CD4-positive, alpha-beta T cell (primary cell): ENCODE measurements around the gene AGBL1. TPM values are rescaled to one million over a fixed set of nuclear protein-coding genes. Genes with fewer than 3 reads are reported as not detected.

Experiments used
- ATAC-seq: fragments of 200-7000 bp; cut with Tn5 transposase; one replicate; pipeline ENCODE4 v1.10.0; 2022; ENCODE audit warnings: mild to moderate bottlenecking; ENCODE audit not compliant: poor library complexity
- CTCF ChIA-PET: fragments of 350-600 bp; sonication (Branson Sonifier 250); formaldehyde crosslinking; loops from one replicate; lab custom pipeline; 2021; ENCODE audit warnings: antibody characterized with exemption, inconsistent platforms; lab: Charles Lee
- POLR2A ChIA-PET: fragments of 350-600 bp; sonication (Branson Sonifier 250); formaldehyde crosslinking; loops from one replicate; lab custom pipeline; 2021; ENCODE audit warnings: antibody characterized with exemption, inconsistent platforms; lab: Charles Lee
- DNase-seq, 14 experiments: peaks; one replicate each; pipeline ENCODE4 v3.0.0-alpha.2; 2013 to 2020; ENCODE audit warnings: mixed read lengths in 2 of 14
- H3K27ac ChIP-seq, 2 donors: one replicate each; pipeline versions ENCODE4 v1.5.1 to v1.7.0; 2013; ENCODE audit warnings: low read length in 2 of 2, low read depth in 1 of 2, mild to moderate bottlenecking in 1 of 2
- H3K27me3 ChIP-seq, 2 experiments: 1 replicate in 1 of 2; 2 replicates in 1 of 2; pipeline versions ENCODE4 v1.6.1 to v1.7.0; 2013; ENCODE audit warnings: low read length in 2 of 2, control low read depth in 1 of 2, mild to moderate bottlenecking in 1 of 2, moderate library complexity in 1 of 2; ENCODE audit not compliant: insufficient read depth in 2 of 2, control insufficient read depth in 1 of 2
- H3K36me3 ChIP-seq: one replicate; pipeline ENCODE4 v1.6.1; 2013; ENCODE audit warnings: low read length, control low read depth; ENCODE audit not compliant: insufficient read depth
- H3K4me1 ChIP-seq: one replicate; pipeline ENCODE4 v1.6.1; 2013; ENCODE audit warnings: low read length, control low read depth; ENCODE audit not compliant: insufficient read depth
- H3K4me3 ChIP-seq: one replicate; pipeline ENCODE4 v1.5.1; 2013; ENCODE audit warnings: mild to moderate bottlenecking, low read length, moderate library complexity
- H3K9me3 ChIP-seq, 2 experiments: 1 replicate in 1 of 2; 2 replicates in 1 of 2; pipeline versions ENCODE4 v1.6.1 to v1.7.0; 2013; ENCODE audit warnings: low read length in 2 of 2, mild to moderate bottlenecking in 2 of 2, control low read depth in 1 of 2, moderate library complexity in 1 of 2; ENCODE audit not compliant: control insufficient read depth in 1 of 2, insufficient read depth in 1 of 2
- H3K27ac Mint-ChIP-seq: one replicate; pipeline ENCODE4 v1.8.0; 2020; ENCODE audit warnings: mixed read lengths
- H3K27me3 Mint-ChIP-seq: one replicate; pipeline ENCODE4 v1.8.0; 2021; ENCODE audit warnings: mixed read lengths
- H3K36me3 Mint-ChIP-seq: one replicate; pipeline ENCODE4 v1.8.0; 2021; ENCODE audit warnings: low read depth, mixed read lengths
- H3K4me1 Mint-ChIP-seq: one replicate; pipeline ENCODE4 v1.8.0; 2021; ENCODE audit warnings: low read depth, mixed read lengths
- H3K4me3 Mint-ChIP-seq: one replicate; pipeline ENCODE4 v1.8.0; 2020; ENCODE audit warnings: mild to moderate bottlenecking, mixed read lengths
- H3K9me3 Mint-ChIP-seq: one replicate; pipeline ENCODE4 v1.8.0; 2020; ENCODE audit warnings: mixed read lengths
- intact Hi-C, 2 experiments: fragments of 100-400 bp; cut with DNase I in 1 of 2; cut with micrococcal nuclease in 1 of 2; formaldehyde crosslinking; loops; one replicate each; pipeline versions ENCODE4 v1.15.1 to v1.9.0; 2023 to 2025; cut with DNase I, micrococcal nuclease
- total RNA-seq, 174 experiments: library from RNA in 2 of 174; stranded (reverse) in 2 of 174; gene quantifications; one replicate each; pipeline ENCODE4 v1.2.3 and lab custom pipeline; 2021 to 2026
- TF ChIP-seq, protein P1 (sequence below): fragments of 200-600 bp; IDR thresholded peaks from one replicate; pipeline ENCODE4 v1.8.0; 2022; ENCODE audit warnings: antibody characterized with exemption, mild to moderate bottlenecking

AGBL1 gene
- total RNA-seq, 2 experiments from 2014 or later = not detected

DNA sequence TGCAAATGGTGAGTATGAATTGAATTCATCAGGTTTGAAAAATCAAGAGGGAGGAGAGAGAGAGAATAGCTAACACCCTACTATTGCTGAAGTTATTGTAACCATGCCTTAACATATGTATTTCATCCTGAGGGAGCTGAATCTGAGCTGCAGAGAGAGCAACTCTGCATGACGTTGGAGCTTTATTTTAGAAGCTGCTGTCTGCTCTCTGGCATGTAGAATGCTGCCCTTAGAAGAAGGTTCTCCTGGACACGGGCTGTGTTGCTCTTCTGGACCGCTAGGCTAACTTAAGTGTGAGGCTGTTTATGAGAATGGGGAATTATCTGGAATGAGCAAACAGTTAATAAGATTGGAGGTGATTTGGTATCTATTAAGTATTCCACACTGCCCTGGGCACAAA is 814.6 kb downstream of the AGBL1 start:
- DNase-seq = no peak
- peaks cover 13% of the 10 kb centered on the region for H3K27me3 Mint-ChIP-seq
- intact Hi-C loops = no loop called here
- H3K36me3 Mint-ChIP-seq = no peaks in the 10 kb centered on the region
- ChIA-PET POLR2A (no interaction called here), CTCF (no interaction called here)
- Histone ChIP-seq H3K27ac (no peak overlapping the region), H3K4me1 (no peaks in the 10 kb centered on the region), H3K27me3 (peaks cover 0 to 3% of the 10 kb centered on the region in 2 experiments), H3K36me3 (no peaks in the 10 kb centered on the region), H3K9me3 (no peaks in the 10 kb centered on the region), H3K4me3 (no peak overlapping the region)
- peaks cover 8% of the 10 kb centered on the region for H3K9me3 Mint-ChIP-seq
- ATAC-seq = no peak
- TF ChIP-seq, protein P1, sequence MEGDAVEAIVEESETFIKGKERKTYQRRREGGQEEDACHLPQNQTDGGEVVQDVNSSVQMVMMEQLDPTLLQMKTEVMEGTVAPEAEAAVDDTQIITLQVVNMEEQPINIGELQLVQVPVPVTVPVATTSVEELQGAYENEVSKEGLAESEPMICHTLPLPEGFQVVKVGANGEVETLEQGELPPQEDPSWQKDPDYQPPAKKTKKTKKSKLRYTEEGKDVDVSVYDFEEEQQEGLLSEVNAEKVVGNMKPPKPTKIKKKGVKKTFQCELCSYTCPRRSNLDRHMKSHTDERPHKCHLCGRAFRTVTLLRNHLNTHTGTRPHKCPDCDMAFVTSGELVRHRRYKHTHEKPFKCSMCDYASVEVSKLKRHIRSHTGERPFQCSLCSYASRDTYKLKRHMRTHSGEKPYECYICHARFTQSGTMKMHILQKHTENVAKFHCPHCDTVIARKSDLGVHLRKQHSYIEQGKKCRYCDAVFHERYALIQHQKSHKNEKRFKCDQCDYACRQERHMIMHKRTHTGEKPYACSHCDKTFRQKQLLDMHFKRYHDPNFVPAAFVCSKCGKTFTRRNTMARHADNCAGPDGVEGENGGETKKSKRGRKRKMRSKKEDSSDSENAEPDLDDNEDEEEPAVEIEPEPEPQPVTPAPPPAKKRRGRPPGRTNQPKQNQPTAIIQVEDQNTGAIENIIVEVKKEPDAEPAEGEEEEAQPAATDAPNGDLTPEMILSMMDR = no peak
- no peaks in the 10 kb centered on the region for H3K4me1 Mint-ChIP-seq
- H3K4me3 Mint-ChIP-seq = no peak overlapping the region
- H3K27ac Mint-ChIP-seq = no peak overlapping the region

GRCh38 chr15:86903642-86904421 is 824.2 kb downstream of the AGBL1 start:
- H3K27me3 Mint-ChIP-seq = peaks cover 28% of the 10 kb centered on the region
- no peak for ATAC-seq
- H3K27ac ChIP-seq = no peak overlapping the region
- no peak overlapping the region for H3K4me3 ChIP-seq
- H3K27me3 ChIP-seq = peaks cover 0 to 9% of the 10 kb centered on the region in 2 experiments
- no peak overlapping the region for H3K27ac Mint-ChIP-seq
- DNase-seq = no peak
- H3K9me3 ChIP-seq = no peaks in the 10 kb centered on the region
- intact Hi-C loops = no loop called here
- H3K4me3 Mint-ChIP-seq = no peak overlapping the region
- CTCF ChIA-PET = no interaction called here
- no peaks in the 10 kb centered on the region for H3K4me1 ChIP-seq
- peaks cover 4% of the 10 kb centered on the region for H3K9me3 Mint-ChIP-seq
- no peaks in the 10 kb centered on the region for H3K36me3 ChIP-seq
- POLR2A ChIA-PET = no interaction called here
- no peaks in the 10 kb centered on the region for H3K36me3 Mint-ChIP-seq
- TF ChIP-seq, protein P1 = no peak
- no peaks in the 10 kb centered on the region for H3K4me1 Mint-ChIP-seq

GRCh38 chr15:86905625-86906256 is 826.1 kb downstream of the AGBL1 start:
- Mint-ChIP-seq H3K9me3 (no peaks in the 10 kb centered on the region), H3K27ac (no peak overlapping the region), H3K4me3 (no peak overlapping the region), H3K27me3 (peaks cover 28% of the 10 kb centered on the region), H3K36me3 (no peaks in the 10 kb centered on the region), H3K4me1 (no peaks in the 10 kb centered on the region)
- TF ChIP-seq, protein P1 = no peak
- intact Hi-C loops = no loop called here
- DNase-seq = no peak
- POLR2A ChIA-PET = no interaction called here
- CTCF ChIA-PET = no interaction called here
- no peak for ATAC-seq
- H3K27ac ChIP-seq = no peak overlapping the region
- no peaks in the 10 kb centered on the region for H3K9me3 ChIP-seq
- H3K4me3 ChIP-seq = no peak overlapping the region
- peaks cover 0 to 9% of the 10 kb centered on the region in 2 experiments for H3K27me3 ChIP-seq
- no peaks in the 10 kb centered on the region for H3K4me1 ChIP-seq
- no peaks in the 10 kb centered on the region for H3K36me3 ChIP-seq
